HG03378 (cell line): Measurements from ENCODE around the gene RGS6.

ENCODE experiments used
- ATAC-seq: cut with Tn5 transposase; IDR thresholded peaks from one replicate; pipeline ENCODE4 v1.9.1; 2021; ENCODE audit warnings: mild to moderate bottlenecking, moderate library complexity; ENCODE audit not compliant: unreplicated experiment

Gene RGS6

DNA sequence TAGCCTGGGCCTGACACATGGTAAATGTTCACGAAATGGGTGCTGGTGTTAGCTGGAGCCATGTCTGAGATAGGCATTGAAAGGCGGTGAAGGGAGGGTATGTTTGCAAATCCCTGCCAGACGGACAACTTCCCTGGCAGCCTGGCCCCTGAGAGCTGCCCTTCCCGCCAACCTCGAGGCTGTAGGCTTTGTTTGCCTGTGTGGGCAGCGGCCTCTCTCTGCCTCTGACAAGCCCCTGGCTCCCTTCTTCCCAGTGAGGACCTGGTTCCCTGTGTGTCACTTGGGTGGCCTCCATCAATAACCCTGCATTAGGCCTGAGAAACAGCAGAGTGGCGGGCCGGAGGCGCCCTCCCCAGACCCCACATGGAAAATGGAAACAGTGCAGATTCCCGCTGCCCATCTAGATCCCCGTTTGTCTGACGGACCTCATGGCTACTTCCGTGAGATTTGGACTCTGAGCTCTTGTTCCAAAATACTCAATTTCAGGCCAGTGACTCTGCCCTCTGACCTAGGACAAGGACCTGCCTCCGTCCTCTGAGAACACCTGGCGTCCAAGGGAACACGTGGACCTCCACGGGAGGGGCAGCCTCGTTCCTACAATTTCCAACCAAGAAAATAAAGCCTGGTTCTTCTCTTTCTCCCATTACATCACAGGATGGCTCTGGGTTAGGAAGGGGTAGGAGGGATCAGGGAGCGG lies 636.2 kb downstream of the RGS6 start:
- no peak for ATAC-seq

DNA sequence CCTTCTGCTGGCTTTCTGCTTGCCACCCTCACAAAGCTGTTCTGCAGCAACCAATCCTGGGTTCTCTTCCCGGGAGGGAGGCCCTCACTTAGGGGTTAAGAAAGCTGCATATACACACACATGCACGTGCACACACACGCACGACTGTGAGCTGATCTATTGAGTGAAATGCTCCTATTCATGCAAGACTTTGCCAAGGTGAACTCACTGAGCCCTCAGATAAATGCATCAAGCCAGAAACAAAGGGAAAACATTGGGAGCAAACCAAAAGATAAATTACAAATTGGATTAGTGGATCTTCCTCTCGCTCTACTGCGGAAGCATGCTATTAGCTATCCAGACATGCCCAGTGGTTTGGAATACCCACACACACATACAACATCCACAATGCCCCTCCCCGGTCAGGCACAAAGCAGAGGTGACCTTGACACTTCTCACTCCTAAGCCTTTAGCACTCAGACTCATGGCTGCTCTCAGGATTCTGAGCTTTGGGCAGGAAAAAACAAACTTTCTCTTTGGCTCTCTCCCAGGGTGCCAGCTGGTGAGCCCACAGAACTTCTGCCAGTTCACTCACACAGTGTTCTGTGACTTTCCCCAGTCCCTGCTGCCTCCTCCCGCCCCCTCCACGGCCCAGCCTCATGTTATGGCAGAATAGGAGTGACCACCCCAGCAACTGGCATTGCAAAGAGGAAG lies 641.6 kb downstream of the RGS6 start:
- no peak for ATAC-seq

DNA sequence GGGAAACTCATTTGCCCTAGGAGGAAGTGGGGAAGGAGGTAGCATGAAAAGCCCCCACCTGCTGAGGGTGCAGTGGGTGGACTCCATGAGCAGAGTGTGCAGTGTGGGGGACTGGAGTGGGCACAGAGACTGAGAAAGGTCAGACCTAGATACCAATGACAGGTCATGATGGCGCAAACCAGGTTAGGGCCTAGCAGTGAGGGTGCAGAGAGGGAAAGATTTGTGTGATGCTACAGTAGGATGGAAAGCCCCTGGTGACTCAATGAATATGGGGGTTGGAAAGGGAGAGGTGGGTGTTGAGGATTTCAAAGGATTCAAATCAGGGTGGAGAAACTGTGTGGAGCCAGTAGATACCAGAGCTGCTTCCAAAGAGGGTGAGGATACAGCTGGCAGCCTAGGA lies 642.5 kb downstream of the RGS6 start:
- ATAC-seq: no peak

DNA sequence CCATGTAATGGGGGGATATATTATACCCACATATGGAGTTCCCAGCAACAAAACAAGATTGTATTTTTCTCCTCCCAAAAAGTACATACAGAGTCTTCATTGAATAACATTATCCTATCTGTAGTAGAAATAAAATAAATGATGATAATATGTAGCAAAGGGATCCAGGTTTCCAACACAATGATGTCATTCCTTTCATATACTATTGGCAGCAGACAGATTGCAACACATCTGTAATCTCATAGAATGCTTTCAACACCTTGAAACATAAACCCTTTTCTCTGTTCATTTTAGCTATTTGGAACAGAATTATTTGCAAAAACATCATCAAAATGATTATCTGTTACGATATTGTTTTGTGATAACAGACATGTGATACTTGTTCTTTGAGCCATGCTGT lies 644.0 kb downstream of the RGS6 start:
- ATAC-seq: no peak

DNA sequence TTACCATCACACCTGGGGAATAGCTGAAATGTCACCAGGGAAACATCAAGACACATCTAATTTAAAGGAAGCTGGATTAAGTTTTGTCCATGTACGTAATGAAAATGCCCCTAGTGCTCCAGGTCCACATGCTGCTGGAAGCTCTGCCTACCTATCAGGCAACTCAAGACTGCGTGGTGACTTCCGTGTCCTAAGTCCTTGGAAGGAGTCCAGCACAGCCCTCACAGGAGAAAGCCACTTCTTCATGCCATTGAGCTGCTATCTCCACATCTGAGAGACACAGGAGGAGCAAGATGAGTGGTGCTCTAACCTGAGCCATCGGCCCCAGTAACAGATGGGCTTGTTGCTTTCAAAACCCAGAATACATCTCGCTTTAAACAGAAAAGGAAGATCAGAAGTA lies 645.3 kb downstream of the RGS6 start:
- no peak for ATAC-seq

DNA sequence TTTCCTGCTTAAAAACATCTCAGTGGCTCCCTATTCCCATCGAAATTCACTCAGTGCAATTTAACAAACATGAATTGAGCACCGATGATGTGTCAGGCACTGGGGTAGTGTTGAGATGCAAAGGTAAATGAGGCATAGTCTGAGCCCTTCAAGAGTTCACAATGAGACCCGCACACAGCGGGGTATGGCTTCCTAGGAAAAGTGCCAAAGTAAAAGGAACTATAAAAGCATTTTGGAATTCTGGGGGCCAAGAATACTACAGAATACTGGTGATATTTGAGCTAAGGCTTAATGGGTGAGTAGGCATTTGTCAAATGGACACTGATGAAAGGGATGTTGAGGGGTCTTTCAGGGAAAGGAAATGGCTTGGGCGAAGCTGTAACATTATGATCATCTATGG lies 646.3 kb downstream of the RGS6 start:
- no peak for ATAC-seq

DNA sequence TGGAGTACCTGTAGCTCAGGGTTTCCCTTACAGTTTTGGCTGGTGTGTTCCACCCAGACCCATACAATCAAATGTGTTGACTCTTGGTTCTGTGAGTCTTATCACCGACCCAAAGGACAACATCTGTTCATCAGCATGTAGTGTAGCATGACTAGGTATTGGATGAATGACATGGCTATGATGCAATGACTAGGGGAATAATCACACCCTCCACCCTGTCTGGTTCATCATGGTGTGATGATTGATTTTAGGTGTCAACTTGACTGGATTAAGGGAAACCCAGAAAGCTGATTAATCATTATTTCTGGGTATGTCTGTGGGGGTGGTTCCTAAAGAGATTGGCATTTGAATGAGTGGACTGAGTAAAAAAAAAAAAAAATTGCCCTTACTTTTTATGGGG lies 650.4 kb downstream of the RGS6 start:
- no peak for ATAC-seq

DNA sequence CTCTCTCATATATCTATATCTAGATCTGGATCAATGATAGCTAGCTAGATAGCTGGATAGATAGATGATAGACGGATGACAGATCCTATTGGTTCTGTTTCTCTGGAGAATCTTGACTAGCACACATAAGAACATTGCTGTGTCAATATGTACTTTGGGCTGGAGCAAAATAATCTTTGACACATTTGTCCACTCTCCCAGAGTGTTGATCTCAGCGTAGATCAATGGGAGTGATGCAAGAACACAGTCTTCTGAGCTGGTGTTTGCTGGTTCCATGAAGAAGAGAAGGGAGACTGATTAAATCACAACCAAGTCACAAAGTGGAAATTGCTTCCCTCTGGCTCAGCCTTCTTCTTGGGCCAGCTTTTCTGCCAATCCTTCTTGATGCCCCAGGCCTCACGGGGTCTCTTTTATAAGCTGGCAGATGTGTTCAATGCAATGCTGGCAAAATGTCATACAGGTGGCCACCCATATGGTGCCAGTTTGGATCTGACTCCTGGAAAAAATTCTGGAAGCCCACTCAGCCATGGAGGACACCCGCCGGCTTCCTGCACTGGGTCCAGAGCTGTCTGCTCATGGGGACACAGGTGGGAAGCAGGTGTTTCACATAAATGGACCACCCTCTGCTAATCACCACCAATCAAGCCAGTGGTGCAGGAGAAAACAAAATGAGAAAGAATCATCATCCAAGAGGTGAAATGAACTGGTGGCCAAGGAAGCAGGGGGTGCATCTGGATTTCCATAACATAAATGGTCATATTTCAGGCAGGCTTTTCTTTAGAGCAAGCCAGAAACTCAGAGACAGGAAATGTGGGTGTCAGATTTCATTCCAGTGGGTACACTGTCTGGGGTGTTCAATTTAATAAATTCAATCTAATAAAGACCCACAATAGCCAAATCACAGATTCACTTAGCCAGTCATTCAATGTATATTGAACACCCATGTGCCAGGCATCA lies 651.4 kb downstream of the RGS6 start:
- no peak for ATAC-seq

DNA sequence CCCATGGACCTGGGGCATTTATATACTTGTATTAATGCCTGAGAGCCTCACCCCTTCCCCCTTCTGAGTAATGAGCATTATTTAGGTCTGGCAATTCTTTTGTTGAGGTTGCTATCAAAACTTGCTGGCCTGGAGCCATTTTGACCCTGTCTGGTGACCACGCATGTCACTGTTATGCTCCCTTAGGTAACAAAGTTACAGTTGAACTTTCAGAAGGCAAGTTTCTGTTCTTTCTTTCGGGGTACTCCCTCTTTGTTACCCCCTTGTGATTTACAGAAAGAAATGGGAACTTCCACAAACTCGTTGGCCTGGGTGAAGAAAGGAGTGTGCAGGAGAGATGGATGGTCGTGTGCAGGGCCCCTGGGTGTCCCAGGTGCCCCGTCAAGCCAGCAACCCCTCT lies 656.3 kb downstream of the RGS6 start:
- no peak for ATAC-seq

DNA sequence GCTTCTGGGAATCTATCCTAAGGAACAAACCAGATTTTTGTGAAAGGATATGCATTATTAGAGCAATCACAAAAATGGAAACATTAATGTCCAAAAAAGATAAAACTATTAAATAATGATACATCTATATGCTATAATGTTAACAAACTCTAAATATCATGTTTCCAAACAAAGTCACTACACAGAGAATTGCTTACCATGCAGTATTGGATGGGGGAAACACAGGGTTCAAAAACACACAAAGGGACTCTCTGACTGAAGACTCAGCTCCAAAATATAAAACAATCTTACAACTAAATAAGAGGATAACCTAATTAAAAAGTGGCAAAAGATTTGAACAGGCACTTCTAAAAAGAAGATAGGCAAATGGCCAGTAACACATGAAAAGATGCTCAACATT lies 657.4 kb downstream of the RGS6 start:
- ATAC-seq: no peak

DNA sequence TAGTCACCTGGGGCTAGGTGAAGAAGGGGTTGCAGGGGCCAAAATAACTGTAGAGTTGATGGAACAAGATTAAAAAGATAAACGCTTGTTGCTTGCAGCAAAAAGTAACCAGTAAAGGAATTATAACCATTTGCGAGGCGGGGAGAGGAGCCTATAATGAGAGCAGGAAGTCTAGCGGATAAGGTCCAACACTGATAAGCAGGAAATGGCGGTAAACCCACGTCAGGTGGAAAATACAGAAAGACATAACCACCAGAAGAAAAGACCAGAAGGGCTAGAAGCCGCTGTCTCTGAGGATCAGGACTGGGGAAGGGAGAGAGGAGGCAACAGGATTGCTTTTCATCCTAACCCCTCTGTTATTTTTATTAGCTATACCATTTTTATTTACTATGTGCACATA lies 658.3 kb downstream of the RGS6 start:
- ATAC-seq: no peak

DNA sequence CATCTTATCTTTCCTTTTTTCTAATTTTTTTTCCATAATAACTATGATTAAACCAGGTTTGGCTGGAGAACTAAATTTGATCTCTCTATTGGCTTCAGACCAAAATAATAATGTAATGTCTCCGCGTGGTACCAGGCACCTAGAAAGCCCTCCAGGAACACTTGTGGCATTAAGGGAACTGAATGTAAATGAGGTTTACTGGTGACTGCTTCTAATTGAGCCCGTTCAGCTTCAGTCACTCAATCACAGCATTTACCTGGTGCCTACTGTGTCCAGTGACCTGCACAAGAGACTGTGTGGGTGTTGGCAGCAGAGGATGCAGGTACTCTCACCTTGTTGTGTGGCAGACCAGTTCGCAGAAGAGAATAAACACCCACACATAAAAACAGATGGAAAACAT lies 659.2 kb downstream of the RGS6 start:
- ATAC-seq: no peak

DNA sequence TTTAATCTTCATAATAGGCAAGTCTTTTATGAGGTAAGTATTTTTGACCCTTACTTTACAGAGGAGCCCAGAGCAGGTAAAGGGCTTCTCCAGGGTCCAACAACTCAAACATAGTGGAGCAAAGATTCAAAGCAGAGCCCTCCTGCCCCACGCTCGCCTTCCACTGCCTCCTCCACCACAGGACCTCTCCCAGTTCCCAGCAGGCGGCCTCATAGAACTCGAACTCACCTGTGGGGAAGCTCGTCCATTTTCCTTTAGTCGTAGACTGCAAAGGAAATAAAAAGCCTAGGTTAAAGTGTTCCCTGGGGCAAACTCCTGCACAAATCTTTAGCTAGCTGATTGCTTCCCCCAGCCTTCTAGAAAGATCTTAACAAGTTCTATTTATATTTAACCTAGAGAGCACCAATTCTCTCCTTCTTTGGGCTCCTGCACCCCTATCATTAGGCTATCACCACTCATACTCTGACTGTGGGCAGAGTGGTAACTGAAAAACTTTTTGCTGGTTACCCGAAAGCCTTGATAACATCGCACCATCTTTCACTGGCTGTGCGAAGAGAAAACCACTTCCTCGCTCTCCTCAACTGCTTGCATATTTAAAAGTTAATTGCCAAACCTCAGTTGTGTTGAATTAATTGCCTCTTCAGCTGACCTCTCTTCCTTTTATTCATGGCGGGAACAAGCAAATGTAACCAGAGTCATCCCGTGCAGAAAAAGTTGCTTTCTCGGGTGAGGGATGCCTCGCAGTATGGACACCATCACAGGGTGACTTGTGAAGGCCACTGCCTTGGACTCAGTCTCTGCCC lies 662.1 kb downstream of the RGS6 start:
- ATAC-seq: peak; percentile 75

DNA sequence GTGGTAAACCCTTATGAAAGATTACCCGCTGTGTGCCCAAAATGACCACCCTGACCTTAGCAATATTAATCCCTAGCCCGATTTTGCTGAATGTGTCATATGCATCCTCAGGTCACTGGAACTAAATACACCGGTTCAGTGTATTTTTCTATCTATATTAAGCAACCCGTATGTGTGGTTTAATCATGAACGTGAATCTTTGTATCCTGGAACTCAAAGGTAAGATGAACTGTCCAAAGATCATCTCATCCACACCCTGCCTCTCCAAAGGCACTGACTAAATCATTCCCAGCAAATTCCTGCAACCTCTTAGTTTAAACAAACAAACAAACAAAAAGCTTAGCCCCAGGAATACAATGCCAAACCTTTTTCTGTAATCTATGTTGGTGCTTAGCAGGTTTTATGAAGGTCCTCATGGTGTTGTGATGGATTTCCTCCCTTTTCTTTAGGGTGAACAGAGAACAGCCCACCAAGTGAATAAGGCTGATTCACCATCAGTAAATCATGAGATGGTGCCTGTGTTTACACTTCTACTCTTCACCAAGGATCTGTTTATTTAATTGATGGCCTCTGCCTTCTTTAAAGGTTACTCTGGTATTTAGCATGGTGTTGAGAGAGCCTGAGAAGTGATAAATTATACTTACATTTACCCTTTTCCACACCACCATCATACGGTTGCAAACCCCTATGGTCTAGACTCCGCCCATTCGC lies 663.1 kb downstream of the RGS6 start:
- ATAC-seq: no peak

DNA sequence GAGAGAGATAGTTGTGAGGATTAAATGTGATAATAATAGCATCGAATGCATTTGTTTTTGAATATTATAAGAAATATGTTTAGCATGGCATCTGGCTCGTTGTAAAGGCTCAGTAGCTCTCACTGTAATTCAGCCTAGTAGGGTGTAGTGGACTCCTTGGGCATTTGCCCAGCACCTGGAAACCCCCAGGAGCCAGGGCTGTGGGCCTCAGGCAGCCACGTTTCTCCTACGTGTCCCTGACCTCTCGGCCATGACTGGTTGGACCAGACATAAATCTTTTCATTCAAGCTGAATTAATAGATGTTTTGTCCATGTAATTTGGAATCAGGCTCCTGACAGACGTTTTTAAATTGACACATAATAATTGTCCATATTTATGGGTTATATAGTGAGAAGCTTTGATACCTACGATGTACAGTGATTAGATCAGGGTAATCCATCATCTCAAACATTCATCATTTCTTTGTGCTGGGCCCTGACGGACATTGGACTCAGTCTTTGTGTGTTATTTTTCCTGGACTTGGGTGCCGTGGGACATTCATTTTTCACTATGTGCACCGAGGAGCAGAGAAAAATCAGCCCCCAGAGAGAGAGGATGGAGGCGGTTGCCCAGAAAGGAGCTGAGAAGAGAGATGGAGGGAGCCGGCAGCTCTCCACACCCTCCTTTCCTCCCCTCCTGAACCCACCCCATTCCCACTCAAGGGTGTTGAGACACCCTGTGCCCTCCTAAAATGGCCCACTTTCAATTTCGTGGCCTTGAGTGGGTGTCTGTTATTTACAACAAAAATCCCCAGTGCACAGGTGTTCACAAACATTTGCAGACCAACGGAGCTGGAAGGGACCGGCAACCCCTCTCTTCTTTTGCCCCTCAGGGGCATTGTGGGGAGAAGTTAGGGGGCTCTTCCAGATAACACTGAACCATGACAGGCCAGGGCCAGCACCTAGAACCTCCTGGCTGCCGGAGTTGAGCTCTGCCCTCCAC lies 665.3 kb downstream of the RGS6 start:
- no peak for ATAC-seq

DNA sequence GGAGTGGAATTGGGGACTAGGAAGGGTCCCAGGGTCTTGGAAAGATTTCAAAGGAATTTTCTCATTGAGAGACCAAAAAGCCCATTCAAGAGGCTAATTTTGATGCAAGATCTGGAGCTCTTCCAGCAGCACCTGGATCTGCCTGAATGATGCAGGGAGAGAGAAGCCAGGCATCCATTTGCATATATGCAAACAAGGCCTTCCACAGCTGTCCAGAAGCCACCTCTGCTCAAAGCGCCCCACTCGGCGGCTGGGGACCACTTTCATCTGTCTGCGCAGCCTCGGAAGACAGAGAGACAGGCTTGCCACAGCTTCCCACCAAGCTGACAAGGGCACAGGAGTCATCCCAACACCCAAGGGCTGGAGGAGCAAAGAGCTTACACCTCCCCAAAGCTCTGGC lies 666.1 kb downstream of the RGS6 start:
- no peak for ATAC-seq

DNA sequence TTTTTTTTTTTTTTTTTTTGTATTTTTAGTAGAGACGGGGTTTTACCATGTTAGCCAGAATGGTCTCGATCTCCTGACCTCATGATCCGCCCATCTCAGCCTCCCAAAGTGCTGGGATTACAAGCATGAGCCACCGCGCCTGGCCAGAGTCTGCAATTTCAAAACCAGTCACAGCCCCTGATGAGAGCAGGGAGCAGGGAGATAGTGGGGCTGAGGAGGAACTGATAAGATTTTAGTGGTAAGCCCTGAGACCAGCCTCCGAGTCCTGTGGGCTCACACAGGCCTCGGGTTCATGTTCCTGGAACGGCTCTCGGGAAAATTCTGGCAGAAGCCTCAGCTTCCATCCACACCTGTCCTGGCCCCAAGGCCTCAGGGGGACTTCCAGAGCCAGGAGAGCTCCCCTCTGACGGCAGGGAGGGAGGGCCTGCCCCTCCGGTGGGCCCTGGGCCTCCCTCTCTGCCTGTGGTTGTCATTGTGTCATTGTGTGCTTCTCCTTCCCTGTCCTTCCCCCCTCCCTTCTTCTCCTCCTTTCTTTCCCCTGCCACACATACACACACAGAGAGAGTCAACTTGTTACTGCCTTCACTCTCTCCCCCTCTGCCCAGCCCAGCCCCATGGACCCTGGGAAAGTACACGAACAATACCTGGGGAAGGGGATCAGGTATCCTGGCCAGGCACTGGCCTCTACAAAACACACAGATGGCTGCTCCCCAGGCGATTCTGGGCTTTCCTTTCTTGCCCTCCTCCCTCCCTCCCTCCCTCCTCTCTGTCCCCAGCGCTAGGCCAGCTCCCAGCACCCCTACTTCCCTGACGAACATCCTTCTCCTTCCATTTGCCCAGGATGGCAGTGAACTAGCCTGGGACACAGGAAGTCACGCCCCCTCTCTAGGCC lies 667.6 kb downstream of the RGS6 start:
- no peak for ATAC-seq
